GM12864 (cell line): ENCODE data around the gene CD82.

Experiments
- DNase-seq: peaks from one replicate; pipeline ENCODE4 v3.0.0-alpha.2; 2011; ENCODE audit warnings: low read depth
- H3K4me3 ChIP-seq: 2 replicates; pipeline ENCODE4 v1.5.1; 2011; ENCODE audit warnings: mild to moderate bottlenecking, low read depth, low read length, control low read depth
- CTCF ChIP-seq: IDR thresholded peaks from 2 replicates; pipeline ENCODE4 v1.5.1; 2011; ENCODE audit warnings: low read depth, mild to moderate bottlenecking, moderate library complexity, low read length, control low read depth, inconsistent platforms; ENCODE audit errors: missing control alignments

The CD82 gene

GRCh38 chr11:44604171-44604581 is 38.7 kb downstream of the CD82 start:
- no peak overlapping the region for H3K4me3 ChIP-seq
- TF ChIP-seq CTCF: no peak
- no peak for DNase-seq

GRCh38 chr11:44605068-44605708 is 39.7 kb downstream of the CD82 start:
- DNase-seq: no peak
- H3K4me3 ChIP-seq: no peak overlapping the region
- no peak for TF ChIP-seq CTCF

- no peak for TF ChIP-seq CTCF
- H3K4me3 ChIP-seq: no peak overlapping the region
- DNase-seq: no peak
These were observed 40.5 kb downstream of the CD82 start for GRCh38 chr11:44605965-44606364.

GRCh38 chr11:44606472-44606871 is 41.0 kb downstream of the CD82 start:
- DNase-seq: no peak
- TF ChIP-seq CTCF: no peak

GRCh38 chr11:44607319-44607962 is 42.0 kb downstream of the CD82 start:
- no peak for TF ChIP-seq CTCF
- H3K4me3 ChIP-seq: no peak overlapping the region
- DNase-seq: no peak

More at GRCh38 chr11:44606472-44606871, 41.0 kb downstream of the CD82 start:
- H3K4me3 ChIP-seq: no peak overlapping the region

DNA sequence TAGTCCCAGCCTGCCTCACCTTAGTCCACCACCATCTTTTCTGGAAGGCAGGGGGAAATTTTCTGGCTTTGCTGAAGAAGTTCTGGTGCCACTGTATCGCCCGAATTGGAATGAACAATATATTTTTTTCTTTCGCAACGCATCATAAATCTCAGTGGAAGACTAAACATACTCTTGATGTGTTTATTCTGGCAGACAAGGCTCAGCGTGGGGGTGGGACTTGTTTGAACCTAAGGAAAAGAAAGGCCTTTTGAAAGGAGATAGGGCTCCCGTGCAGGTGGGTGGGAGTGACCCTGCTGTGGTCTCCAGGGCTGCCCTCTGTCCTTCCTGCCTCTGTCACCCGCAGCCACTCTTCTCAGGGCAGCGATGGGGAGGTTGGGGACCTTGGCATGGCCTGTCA is 42.5 kb downstream of the CD82 start:
- no peak for TF ChIP-seq CTCF
- no peak overlapping the region for H3K4me3 ChIP-seq

DNA sequence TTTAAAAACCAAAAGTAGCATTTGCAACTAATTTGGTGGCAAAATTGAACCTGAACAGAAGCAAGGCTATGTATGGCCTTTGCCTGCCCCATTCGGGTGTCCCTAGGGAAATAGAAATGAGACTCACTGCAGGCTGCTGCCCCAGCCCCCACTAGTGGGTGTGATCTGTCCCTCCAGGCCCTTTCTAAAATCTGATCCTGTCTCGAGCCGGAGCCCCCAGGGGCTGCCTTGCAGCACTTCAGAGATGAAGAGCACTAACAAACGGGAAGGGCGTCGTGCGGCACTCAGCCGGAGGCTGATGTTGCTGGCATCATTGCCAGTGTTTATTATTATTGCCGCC is 43.2 kb downstream of the CD82 start:
- DNase-seq: no peak
- H3K4me3 ChIP-seq: no peak overlapping the region
- TF ChIP-seq CTCF: no peak

More for the DNA sequence above, 42.5 kb downstream of the CD82 start:
- no peak for DNase-seq
